ENCODE data around the gene NUB1.

The NUB1 gene

DNA sequence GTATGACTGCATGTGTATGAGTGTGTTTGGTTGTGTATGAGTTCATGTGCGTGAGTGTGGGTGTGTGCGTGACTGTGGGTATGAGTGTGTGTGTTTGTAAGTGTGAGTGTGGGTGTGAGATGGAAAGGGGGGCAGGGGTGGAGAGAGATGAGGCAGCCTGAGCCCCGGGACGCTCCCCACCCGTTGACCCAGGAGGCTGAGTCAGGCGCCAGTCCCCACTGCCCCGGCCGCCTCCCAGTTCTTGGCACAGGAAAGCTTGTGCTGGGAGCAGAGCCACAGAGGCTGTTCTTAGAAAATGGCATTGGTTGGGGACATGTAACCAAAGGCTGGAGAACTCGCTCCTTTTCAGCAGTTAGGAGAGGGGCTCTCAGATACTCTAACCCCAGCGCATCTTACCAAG lies 27.8 kb upstream of the NUB1 start:
- no peak for DNase-seq (ENCODE audit: low spot score)

- no peak for DNase-seq (ENCODE audit: low spot score)
Observed at GRCh38 chr7:151314401-151314800, 27.2 kb upstream of the NUB1 start.

GRCh38 chr7:151315038-151315655 lies 26.5 kb upstream of the NUB1 start:
- peak; percentile 59 for DNase-seq (ENCODE audit: low spot score)

DNA sequence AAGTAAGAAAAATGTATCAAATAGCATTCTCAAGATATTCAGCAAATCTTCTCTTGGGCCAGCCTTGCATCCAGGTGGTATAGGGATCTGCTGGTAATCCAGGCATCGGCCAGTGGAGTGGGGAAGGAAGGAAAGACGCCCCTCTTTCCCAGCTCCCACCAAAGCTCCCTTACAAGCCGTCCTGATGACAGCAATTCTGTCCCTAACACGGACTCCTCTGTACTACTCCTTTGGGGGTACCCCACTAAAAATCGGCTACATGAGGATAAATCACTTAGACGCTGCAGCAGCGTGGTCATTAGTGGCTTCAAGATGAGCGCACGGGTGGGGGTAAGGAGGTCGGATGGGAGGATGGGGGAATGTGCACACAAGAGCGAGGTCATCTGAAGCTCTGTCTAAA lies 24.7 kb upstream of the NUB1 start:
- DNase-seq (ENCODE audit: low spot score), result no peak

DNA sequence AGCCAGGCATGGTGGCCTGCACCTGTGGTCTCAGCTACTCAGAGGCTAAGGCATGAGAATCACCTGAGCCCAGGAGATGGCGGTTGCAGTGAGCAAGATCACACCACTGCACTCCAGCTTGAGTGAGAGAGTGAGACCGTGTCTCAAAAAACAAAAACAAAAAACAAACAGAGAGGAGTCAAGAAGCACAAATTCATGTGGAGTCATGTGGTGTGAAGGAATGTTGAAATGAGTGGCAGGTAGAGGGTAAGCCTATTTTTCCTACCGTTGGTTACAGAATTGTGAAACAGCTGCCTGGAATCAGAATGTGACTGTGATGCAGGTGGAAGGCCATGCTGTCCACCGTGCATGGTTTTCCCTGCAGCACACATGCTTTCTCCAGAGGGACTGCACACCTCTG lies 23.7 kb upstream of the NUB1 start:
- no peak for DNase-seq (ENCODE audit: low spot score)

DNA sequence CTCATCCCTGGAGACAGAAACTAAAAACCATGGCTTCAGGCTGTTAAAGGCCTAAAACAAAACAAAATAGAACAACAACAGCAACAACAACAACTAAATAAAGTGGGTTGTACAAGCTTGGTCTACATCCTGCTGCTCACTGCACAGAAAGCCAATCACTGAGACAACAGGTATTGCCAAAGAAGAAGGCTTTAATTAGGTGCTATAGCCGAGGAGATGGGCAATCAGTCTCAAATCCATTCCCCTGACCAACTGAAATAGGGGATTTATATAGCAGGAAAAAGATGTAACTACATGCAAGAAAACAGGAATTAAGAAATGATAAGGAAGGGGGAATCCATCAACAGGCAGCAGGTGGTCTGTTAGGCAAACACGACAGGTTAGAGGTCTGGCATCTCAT lies 22.4 kb upstream of the NUB1 start:
- DNase-seq (ENCODE audit: low spot score), result no peak

DNA sequence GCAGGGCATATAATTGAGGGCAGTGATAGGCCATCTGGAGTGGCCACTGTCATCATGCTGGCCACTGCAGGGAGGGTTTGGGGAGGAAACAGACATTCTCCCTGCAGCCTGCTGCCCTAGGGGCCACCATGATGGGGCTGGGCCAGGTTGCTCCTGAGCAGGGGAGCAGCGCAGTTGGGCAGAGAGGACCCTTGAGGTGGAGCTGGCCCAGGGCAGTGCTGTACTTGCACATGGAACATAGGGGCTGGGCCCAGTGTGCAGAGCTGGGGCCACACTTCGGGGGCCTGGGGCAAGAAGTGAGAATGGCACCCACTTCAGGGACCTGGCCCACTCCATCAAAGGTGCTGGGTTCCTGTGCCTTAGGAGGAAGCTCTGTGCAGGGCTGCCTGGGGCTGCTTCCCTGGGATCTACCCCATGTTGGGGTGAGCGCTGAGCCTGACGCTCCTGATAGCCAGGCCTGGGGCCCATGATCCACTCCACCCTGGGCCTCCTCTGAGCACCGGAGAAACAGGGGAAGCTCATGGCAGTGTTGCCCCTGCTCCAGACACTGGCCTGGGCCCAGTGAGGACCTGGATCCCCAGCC lies 21.3 kb upstream of the NUB1 start:
- DNase-seq (ENCODE audit: low spot score), result no peak

GRCh38 chr7:151321341-151321740 lies 20.3 kb upstream of the NUB1 start:
- no peak for DNase-seq (ENCODE audit: low spot score)

- DNase-seq (ENCODE audit: low spot score), result no peak
Observed at GRCh38 chr7:151322906-151323305, 18.7 kb upstream of the NUB1 start.

GRCh38 chr7:151327022-151327421 lies 14.6 kb upstream of the NUB1 start:
- DNase-seq (ENCODE audit: low spot score), result no peak

GRCh38 chr7:151327659-151328058 lies 14.0 kb upstream of the NUB1 start:
- DNase-seq (ENCODE audit: low spot score), result no peak

- no peak for DNase-seq (ENCODE audit: low spot score)
Observed at GRCh38 chr7:151330181-151330580, 11.4 kb upstream of the NUB1 start.

DNA sequence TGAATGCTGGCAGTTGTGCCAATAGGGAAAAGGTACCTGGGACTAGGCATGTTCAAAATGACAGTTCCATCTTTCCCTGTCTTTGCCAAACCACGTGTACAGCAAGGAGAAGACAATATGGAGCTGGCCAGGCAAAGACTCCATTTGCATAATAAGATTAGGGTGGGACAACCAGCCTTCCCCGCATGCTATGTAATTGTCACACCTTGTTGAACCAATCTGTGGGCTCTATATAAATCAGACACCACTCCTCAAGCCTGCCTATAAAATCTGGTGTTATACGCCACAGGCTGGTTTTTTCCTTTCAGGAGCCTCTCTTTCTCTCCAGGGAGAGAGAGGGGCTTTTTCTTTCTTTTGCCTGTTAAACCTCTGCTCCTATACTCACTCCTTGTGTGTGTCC lies 11.0 kb upstream of the NUB1 start:
- peak; percentile 61 for DNase-seq (ENCODE audit: low spot score)

- no peak for DNase-seq (ENCODE audit: low spot score)
Observed at GRCh38 chr7:151334628-151335027, 7.0 kb upstream of the NUB1 start.

DNA sequence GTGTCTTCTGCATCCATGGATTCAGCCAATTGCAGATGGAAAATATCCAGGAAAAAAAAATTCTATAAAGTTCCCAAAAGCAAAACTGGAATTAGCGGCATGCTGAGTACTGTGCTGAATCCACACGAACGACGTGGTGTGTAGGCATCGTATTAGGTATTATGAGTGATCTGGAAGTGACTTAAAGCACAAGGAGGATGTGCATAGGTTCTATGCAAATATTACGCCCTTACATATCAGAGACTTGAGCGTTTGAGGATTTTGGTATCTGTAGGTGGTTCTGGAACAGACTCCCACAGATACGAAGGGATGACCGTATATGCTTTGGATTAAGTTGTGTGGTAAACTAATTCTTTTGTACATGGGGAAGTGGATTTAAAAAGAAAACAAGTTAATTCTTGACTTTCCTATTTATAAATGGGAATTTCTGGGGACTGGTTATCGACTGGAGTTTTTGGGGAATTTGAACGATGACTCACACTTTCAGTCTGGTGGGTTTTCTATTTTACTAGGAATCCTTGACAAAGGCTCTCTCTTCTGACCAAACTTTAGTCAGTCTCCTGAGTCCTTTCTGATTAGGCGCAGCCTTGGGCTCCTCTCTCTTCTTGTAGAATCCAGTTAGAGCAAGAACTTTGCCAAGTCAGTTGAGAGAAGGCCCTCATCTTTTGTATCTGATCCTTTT lies 5.4 kb upstream of the NUB1 start:
- no peak for DNase-seq (ENCODE audit: low spot score)

- no peak for DNase-seq (ENCODE audit: low spot score)
Observed at GRCh38 chr7:151337346-151337745, 4.3 kb upstream of the NUB1 start.

DNA sequence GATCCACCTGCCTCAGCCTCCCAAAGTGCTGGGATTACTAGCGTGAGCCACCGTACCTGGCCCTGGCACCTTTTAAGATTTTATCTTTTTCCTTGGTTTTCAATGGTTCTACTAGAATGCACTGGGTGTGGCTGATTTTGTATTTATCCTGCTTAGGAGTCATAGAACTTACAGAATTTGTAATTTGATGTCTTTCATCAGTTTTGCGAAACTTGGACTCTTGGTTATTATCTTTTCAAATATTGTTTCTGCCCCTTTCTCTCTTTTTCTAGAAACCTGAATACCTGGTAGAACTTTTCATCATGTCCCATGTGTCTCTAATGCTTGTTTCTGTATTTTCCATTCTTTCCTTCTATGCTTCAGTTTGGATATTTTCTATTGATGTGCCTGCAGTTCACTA lies 2.8 kb upstream of the NUB1 start:
- no peak for DNase-seq (ENCODE audit: low spot score)

- no peak for DNase-seq (ENCODE audit: low spot score)
Observed at GRCh38 chr7:151339651-151340382, 1.8 kb upstream of the NUB1 start.

DNA sequence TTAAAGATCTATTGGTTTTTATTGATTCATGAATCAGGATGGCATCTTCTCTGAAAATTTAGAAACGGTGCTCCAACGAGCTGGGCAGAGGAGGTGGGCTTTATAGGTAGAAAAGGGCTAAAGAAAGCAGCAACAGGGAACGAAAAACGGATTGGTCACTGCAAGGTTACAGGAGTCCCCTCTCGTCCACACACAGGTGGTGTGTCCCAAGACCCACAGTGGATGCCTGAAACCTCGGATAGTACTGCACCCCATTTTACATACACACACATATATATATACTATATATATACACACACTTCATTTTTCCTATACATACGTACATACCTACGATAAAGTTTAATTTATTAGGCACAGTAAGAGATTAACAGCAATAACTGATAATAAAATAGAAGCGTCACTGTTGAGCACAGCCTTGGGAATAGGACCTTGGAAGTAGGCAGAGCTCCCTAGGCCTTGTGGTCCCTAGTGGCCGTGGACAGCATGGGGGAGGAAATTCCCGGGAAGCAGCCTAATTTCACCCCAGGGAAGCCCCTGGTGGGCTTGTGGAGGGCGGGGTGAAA lies 737 bp upstream of the NUB1 start:
- no peak for DNase-seq (ENCODE audit: low spot score)

DNA sequence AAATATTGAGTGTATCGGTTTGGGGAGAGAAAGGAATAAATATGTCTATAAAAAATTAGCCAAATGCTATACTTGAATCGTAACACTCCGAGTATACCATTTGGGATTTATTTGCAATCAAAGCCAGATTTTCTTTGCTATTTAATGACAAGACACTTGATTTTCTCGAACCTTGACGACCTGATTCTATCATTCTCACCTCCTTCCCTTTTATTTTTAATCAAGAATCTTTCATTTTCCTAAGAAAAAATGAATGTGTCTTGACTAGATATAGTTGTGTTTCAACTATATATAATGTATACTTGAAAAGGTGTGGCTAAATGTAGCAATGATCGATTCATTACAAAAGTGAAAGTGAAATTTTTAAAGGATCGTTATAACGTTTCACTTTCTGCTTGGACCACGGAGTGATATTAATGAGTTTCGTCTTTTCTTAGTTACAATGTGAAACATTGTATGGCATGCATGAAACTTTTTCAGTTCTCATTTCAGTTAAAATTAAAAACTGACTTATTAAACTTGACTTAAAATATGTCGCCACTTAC lies 562 bp downstream of the NUB1 start:
- DNase-seq (ENCODE audit: low spot score), result no peak

DNA sequence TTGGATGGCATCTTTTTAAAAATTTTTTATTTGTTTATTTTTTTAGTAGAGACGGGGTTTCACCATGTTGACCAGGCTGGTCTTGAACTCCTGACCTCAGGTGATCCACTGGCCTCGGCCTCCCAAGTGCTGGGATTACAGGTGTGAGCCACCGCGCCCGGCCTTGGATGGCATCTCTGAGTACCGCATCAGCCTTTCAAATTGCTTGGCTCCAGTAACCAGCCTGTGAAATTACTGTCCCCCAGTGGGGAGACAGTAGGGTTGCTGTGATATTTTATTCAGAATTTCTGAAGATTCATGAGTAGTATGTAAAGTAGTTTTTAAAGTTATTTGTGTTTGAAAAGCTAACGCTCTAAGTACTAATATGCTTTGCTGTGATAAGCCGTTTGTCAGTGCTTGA lies 1.2 kb downstream of the NUB1 start:
- no peak for DNase-seq (ENCODE audit: low spot score)

- no peak for DNase-seq (ENCODE audit: low spot score)
Observed at GRCh38 chr7:151343516-151343915, 1.9 kb downstream of the NUB1 start.

Measured in SK-N-DZ (cell line).